Endothelial cell of umbilical vein (primary cell): ENCODE results near the gene ABCC4. TPM values are rescaled to one million over a fixed set of nuclear protein-coding genes. Genes with fewer than 3 reads are reported as not detected.

ENCODE experiments used
- BruUV-seq: library from RNA; stranded (reverse); fragments of 400-500 nt; replicated peaks from 2 replicates; lab custom pipeline; 2021; lab: Mats Ljungman, UMichigan
- CTCF ChIA-PET: fragments of 300-600, 350-600 bp; sonication (Branson Sonifier 250); formaldehyde crosslinking; loops from one replicate; lab custom pipeline; 2021; ENCODE audit warnings: antibody characterized with exemption, inconsistent platforms; lab: Charles Lee
- POLR2A ChIA-PET: fragments of 300-600, 350-600 bp; sonication (Branson Sonifier 250); formaldehyde crosslinking; loops from one replicate; lab custom pipeline; 2021; ENCODE audit warnings: antibody characterized with exemption, inconsistent platforms; lab: Charles Lee
- DNase-seq: peaks from one replicate; pipeline ENCODE4 v3.0.0-alpha.2; 2011; ENCODE audit warnings: low read depth, low spot score
- FAIRE-seq: peaks from 2 replicates; lab custom pipeline; 2011; peaks lifted over from hg19 to GRCh38; lab: Jason Lieb, UNC
- H2AFZ ChIP-seq: 2 replicates; pipeline ENCODE4 v1.6.0; 2012; ENCODE audit warnings: low read depth, low read length, control low read depth, inconsistent platforms
- H3K27ac ChIP-seq: 2 replicates; pipeline ENCODE4 v1.5.1; 2011; ENCODE audit warnings: low read depth, mild to moderate bottlenecking, control low read depth, low read length, moderate library complexity; ENCODE audit not compliant: insufficient read depth
- H3K27me3 ChIP-seq, 2 experiments: 2 replicates each; pipeline versions ENCODE4 v1.6.0 to v1.6.1; 2011; ENCODE audit warnings: low read length in 2 of 2, mixed read lengths in 1 of 2; ENCODE audit not compliant: control insufficient read depth in 2 of 2, insufficient read depth in 2 of 2
- H3K36me3 ChIP-seq, 2 experiments: 2 replicates in 1 of 2; 3 replicates in 1 of 2; pipeline ENCODE4 v1.5.1; 2011; ENCODE audit warnings: low read length in 2 of 2, mild to moderate bottlenecking in 1 of 2, moderate library complexity in 1 of 2; ENCODE audit not compliant: control insufficient read depth in 2 of 2, insufficient read depth in 2 of 2; ENCODE audit errors: extremely low read depth in 1 of 2
- H3K4me1 ChIP-seq: 3 replicates; pipeline ENCODE4 v1.5.1; 2011; ENCODE audit warnings: mild to moderate bottlenecking, low read length; ENCODE audit not compliant: control insufficient read depth, insufficient read depth; ENCODE audit errors: extremely low read depth
- H3K4me2 ChIP-seq: 2 replicates; pipeline ENCODE4 v1.6.1; 2011; ENCODE audit warnings: low read length, control low read depth, mixed read lengths; ENCODE audit not compliant: insufficient read depth
- H3K4me3 ChIP-seq, 3 experiments: fragments of 200-600 bp in 1 of 3; sonication (generic), shearing (Covaris generic) in 1 of 3; replicated peaks in 1 of 3; 2 replicates each; pipeline ENCODE4 v1.5.1; 2011 to 2016; ENCODE audit warnings: control low read depth in 3 of 3, low read length in 3 of 3, mild to moderate bottlenecking in 2 of 3, inconsistent platforms in 1 of 3, low read depth in 1 of 3, moderate library complexity in 1 of 3; ENCODE audit not compliant: insufficient read depth in 1 of 3
- H3K79me2 ChIP-seq: 2 replicates; pipeline ENCODE4 v1.6.0; 2012; ENCODE audit warnings: low read length, inconsistent platforms; ENCODE audit not compliant: control insufficient read depth, insufficient read depth
- H3K9ac ChIP-seq: replicated peaks from 2 replicates; pipeline ENCODE3; 2011; ENCODE audit warnings: low read length, control low read depth; ENCODE audit not compliant: insufficient read depth; ENCODE audit errors: extremely low read depth
- H3K9me1 ChIP-seq: replicated peaks from 3 replicates; pipeline ENCODE4 v1.6.0; 2011; ENCODE audit warnings: mild to moderate bottlenecking, low read length; ENCODE audit not compliant: control insufficient read depth, insufficient read depth; ENCODE audit errors: extremely low read depth
- H3K9me3 ChIP-seq: replicated peaks from 2 replicates; pipeline ENCODE4 v1.5.1; 2012; ENCODE audit warnings: low read length, inconsistent platforms; ENCODE audit not compliant: control insufficient read depth, insufficient read depth
- H4K20me1 ChIP-seq: replicated peaks from 2 replicates; pipeline ENCODE3; 2011; ENCODE audit warnings: mild to moderate bottlenecking, low read length; ENCODE audit not compliant: control insufficient read depth, insufficient read depth; ENCODE audit errors: extremely low read depth
- CTCF ChIP-seq, 2 donors: IDR thresholded peaks; 1 replicate in 1 of 2; 2 replicates in 1 of 2; pipeline ENCODE4 v1.5.1; 2011; ENCODE audit warnings: low read length in 2 of 2, mild to moderate bottlenecking in 2 of 2, moderate library complexity in 2 of 2, control low read depth in 1 of 2, inconsistent platforms in 1 of 2, low read depth in 1 of 2; ENCODE audit not compliant: insufficient read depth in 1 of 2; ENCODE audit errors: extremely low read depth in 1 of 2
- EZH2 ChIP-seq: IDR thresholded peaks from 2 replicates; pipeline ENCODE4 v1.6.1; 2012; ENCODE audit warnings: borderline replicate concordance, low read depth, mild to moderate bottlenecking, moderate library complexity, low read length, inconsistent platforms; ENCODE audit not compliant: severe bottlenecking
- FOS ChIP-seq: IDR thresholded peaks from 2 replicates; pipeline ENCODE4 v1.6.1; 2011; ENCODE audit warnings: mild to moderate bottlenecking, low read length, moderate library complexity, borderline replicate concordance; ENCODE audit not compliant: insufficient read depth
- GATA2 ChIP-seq: IDR thresholded peaks from 2 replicates; pipeline ENCODE4 v1.7.0; 2011; ENCODE audit warnings: low read depth, mild to moderate bottlenecking, moderate library complexity, mixed read lengths, low read length; ENCODE audit not compliant: insufficient read length, insufficient read depth
- JUN ChIP-seq: IDR thresholded peaks from 2 replicates; pipeline ENCODE4 v1.6.1; 2011; ENCODE audit warnings: borderline replicate concordance, low read depth; ENCODE audit not compliant: insufficient read length, insufficient read depth
- MAX ChIP-seq: IDR thresholded peaks from 2 replicates; pipeline ENCODE4 v1.6.1; 2011; ENCODE audit not compliant: insufficient read depth, insufficient read length
- MYC ChIP-seq: IDR thresholded peaks from one replicate; pipeline ENCODE4 v1.6.1; 2011; ENCODE audit warnings: mild to moderate bottlenecking, low read depth, low read length
- POLR2A ChIP-seq: IDR thresholded peaks from 2 replicates; pipeline ENCODE4 v1.6.1; 2012; ENCODE audit warnings: low read depth, mild to moderate bottlenecking, control low read depth, low read length
- POLR2AphosphoS5 ChIP-seq: IDR thresholded peaks from 2 replicates; pipeline ENCODE4 v1.6.1; 2012; ENCODE audit warnings: low read depth, mild to moderate bottlenecking, control low read depth, low read length, moderate library complexity; ENCODE audit not compliant: insufficient read depth
- dilution Hi-C: fragments of 300-500 bp; cut with MboI; formaldehyde crosslinking; loops from one replicate; pipeline ENCODE4 v1.15.0; 2019; ENCODE audit warnings: low sequenced_read_pairs; ENCODE audit not compliant: extremely low pct_ligation_motif_present
- intact Hi-C: fragments of 100-400 bp; cut with micrococcal nuclease; formaldehyde crosslinking; loops from one replicate; pipeline ENCODE4 v1.10.0; 2022
- polyA plus RNA-seq, 4 experiments: library from polyadenylated mRNA; depleted of rRNA in 3 of 4; stranded (reverse) in 3 of 4; unstranded in 1 of 4; fragments of >200 nt; gene quantifications; 2 replicates each; pipeline versions ENCODE4 v1.2.1 to v1.2.3, GENCODE V29; 2011 to 2012; ENCODE audit warnings: missing spikeins in 1 of 4
- total RNA-seq: library from RNA; stranded (reverse); gene quantifications from 2 replicates; pipeline ENCODE4 v1.2.3, GENCODE V29; 2021

The ABCC4 gene
- total and polyA plus RNA-seq, 2 donors (not counting 3 experiments of a cell fraction or from before 2014, with no cell fraction given) = 9.2 to 15.9 TPM

- POLR2A ChIA-PET = no interaction called here
- no peak overlapping the region for H2AFZ ChIP-seq
- H3K4me3 ChIP-seq = no peak overlapping the region
- H3K27me3 ChIP-seq = no peaks in the 10 kb centered on the region
- CTCF ChIA-PET = interaction anchor here (1.2 to 2.3 kb wide), 2 partner anchors 13 to 25 kb away, joined by 3 to 6 read pairs; no protein-coding TSS in a partner anchor
- no peaks in the 10 kb centered on the region for H4K20me1 ChIP-seq
- intact Hi-C loops (no loop called here), dilution Hi-C loops (no loop called here)
- H3K79me2 ChIP-seq = no peaks in the 10 kb centered on the region
- H3K27ac ChIP-seq = no peak overlapping the region
- no peak overlapping the region for H3K9ac ChIP-seq
- peaks cover 0 to 2% of the 10 kb centered on the region in 2 experiments for H3K36me3 ChIP-seq
- H3K4me2 ChIP-seq = no peak overlapping the region
- no peak for DNase-seq
- no peaks in the 10 kb centered on the region for H3K4me1 ChIP-seq
- no peaks in the 10 kb centered on the region for H3K9me3 ChIP-seq
- FAIRE-seq = peak; percentile 48
- TF ChIP-seq JUN (no peak), FOS (no peak), GATA2 (no peak), MAX (no peak), CTCF (IDR thresholded peaks at IDR 0.05; ENCODE audit: extremely low read depth in 1 of 2, insufficient read depth in 1 of 2, low read depth in 1 of 2, low read length in 2 of 2) (no peak), EZH2 (no peak), POLR2AphosphoS5 (no peak), MYC (no peak), POLR2A (no peak)
- no TSS peak for BruUV-seq
- no peaks in the 10 kb centered on the region for H3K9me1 ChIP-seq
Observed at GRCh38 chr13:95056266-95056665, 245.0 kb downstream of the ABCC4 start.
